Measurements from ENCODE around the gene LMF1. TPM values are rescaled to one million over a fixed set of nuclear protein-coding genes. Genes with fewer than 3 reads are reported as not detected.

The LMF1 gene
- total and polyA plus RNA-seq, 9 of the 15 experiments (the other 6 are each of a cell fraction or from before 2014, with no cell fraction given) = 0.11 to 1.6 (median 0.55) TPM; not detected in 1

- CTCF ChIA-PET (ENCODE audit: low intra/inter-chr PET ratio) = interaction anchor here (0.7 kb wide), 1 partner anchor 66 kb away, joined by 4 read pairs; no protein-coding TSS in a partner anchor
- no peak overlapping the region for H3K4me3 ChIP-seq
- FAIRE-seq (no peak), DNase-seq (ENCODE audit: extremely low read depth in 1 of 4, low spot score in 3 of 4) (no peak), ATAC-seq (no peak)
- no peak overlapping the region for H3K4me2 ChIP-seq (ENCODE audit: insufficient read depth, low read length)
- H3K9me3 ChIP-seq (replicated peaks; ENCODE audit: control insufficient read depth, insufficient read depth, low read depth, low read length) = no peaks in the 10 kb centered on the region
- H3K9me1 ChIP-seq (ENCODE audit: control insufficient read depth, insufficient read depth, low read length) = no peaks in the 10 kb centered on the region
- H2AFZ ChIP-seq (ENCODE audit: low read depth, low read length) = no peak overlapping the region
- intact Hi-C loops (cut with micrococcal nuclease) (no loop called here), in situ Hi-C loops (cut with MboI) (no loop called here)
- H3K4me1 ChIP-seq (replicated peaks in 1 of 2; ENCODE audit: control insufficient read depth in 2 of 2, insufficient read depth in 2 of 2, low read length in 2 of 2) = peaks cover 0 to 31% of the 10 kb centered on the region in 2 experiments; a peak in 2 of 5 replicates
- H3K27ac ChIP-seq (ENCODE audit: extremely low read depth, low read depth, low read length) = no peak overlapping the region
- no TSS peak for BruUV-seq (replicated peaks)
- 17% methylated on average over 15 of the region's 16 CpGs for WGBS (ENCODE audit: insufficient coverage, low coverage, missing lambda C conversion rate)
- no peaks in the 10 kb centered on the region for H3K36me3 ChIP-seq (ENCODE audit: control insufficient read depth, insufficient read depth, low read length)
- no peak overlapping the region for H3K9ac ChIP-seq (ENCODE audit: insufficient read depth in 1 of 2, low read depth in 2 of 2, low read length in 2 of 2)
- no peaks in the 10 kb centered on the region for H3K79me2 ChIP-seq (ENCODE audit: control insufficient read depth, insufficient read depth, low read length)
- H3K27me3 ChIP-seq (ENCODE audit: control insufficient read depth in 2 of 2, insufficient read depth in 2 of 2, low read length in 2 of 2) = peaks cover 47 to 84% of the 10 kb centered on the region in 2 experiments
- TF ChIP-seq MCM2 (IDR thresholded peaks at IDR 0.05; ENCODE audit: low read depth) = no peak
- no peak for TF ChIP-seq SREBF2 (CRISPR knock-in tag; IDR thresholded peaks at IDR 0.05)
- no peak for TF ChIP-seq TAF15 (IDR thresholded peaks at IDR 0.05; ENCODE audit: low read depth, low read length)
- no peak for TF ChIP-seq POLR2H (tag; IDR thresholded peaks at IDR 0.05; ENCODE audit: low read depth)
- TF ChIP-seq DDX20 (tag; IDR thresholded peaks at IDR 0.05; ENCODE audit: low read depth) = no peak
- TF ChIP-seq PHF20 (IDR thresholded peaks at IDR 0.05; ENCODE audit: partially characterized antibody) = no peak
- TF ChIP-seq ZNF511 (CRISPR knock-in tag; IDR thresholded peaks at IDR 0.05) = no peak
- TF ChIP-seq ZNF696 (CRISPR knock-in tag; conservative IDR thresholded peaks at IDR 0.05) = no peak
- no peak for TF ChIP-seq TEAD4 (IDR thresholded peaks at IDR 0.05; ENCODE audit: low read length)
- TF ChIP-seq TEAD4 (CRISPR knock-in tag; IDR thresholded peaks at IDR 0.05; ENCODE audit: borderline replicate concordance) = no peak
- TF ChIP-seq ZFP1 (CRISPR knock-in tag; IDR thresholded peaks at IDR 0.05) = no peak
- TF ChIP-seq NRF1 (conservative IDR thresholded peaks at IDR 0.05 in 1 of 2, IDR thresholded peaks at IDR 0.05 in 1 of 2) = no peak
- no peak for TF ChIP-seq HDAC3 (IDR thresholded peaks at IDR 0.05; ENCODE audit: borderline replicate concordance, partially characterized antibody)
- no peak for TF ChIP-seq ZNF77 (CRISPR knock-in tag; IDR thresholded peaks at IDR 0.05)
- TF ChIP-seq TCF7 (IDR thresholded peaks at IDR 0.05; ENCODE audit: borderline replicate concordance) = no peak
- TF ChIP-seq MBD2 (IDR thresholded peaks at IDR 0.05; ENCODE audit: borderline replicate concordance, low read depth) = no peak
- TF ChIP-seq RBFOX2 (IDR thresholded peaks at IDR 0.05; ENCODE audit: low read depth, low read length) = no peak
- no peak for TF ChIP-seq CBX2 (IDR thresholded peaks at IDR 0.05; ENCODE audit: insufficient read depth, low read length, poor library complexity, severe bottlenecking)
- H4K20me1 ChIP-seq (replicated peaks; ENCODE audit: control insufficient read depth, insufficient read depth, low read length) = peaks cover 16% of the 10 kb centered on the region; the same call in 1 of the 2 replicates
- POLR2A ChIA-PET = no interaction called here
Observed at GRCh38 chr16:879986-880385, 90.8 kb downstream of the LMF1 start.

All from K562 (cell line).